K562 (cell line): ENCODE measurements around the gene RAB17. TPM values are rescaled to one million over a fixed set of nuclear protein-coding genes. Genes with fewer than 3 reads are reported as not detected.

Experiments
- ATAC-seq: fragments of 200-7000 bp; cut with Tn5 transposase; 3 replicates; pipeline ENCODE4 v1.9.1; 2020; ENCODE audit warnings: moderate library complexity
- BruUV-seq: library from RNA; stranded (reverse); fragments of 400-500 nt; replicated peaks from 2 replicates; lab custom pipeline; 2021; lab: Mats Ljungman, UMichigan
- CTCF ChIA-PET: fragments of 300-600 bp; formaldehyde crosslinking; extraction: SDS; loops from one replicate; lab custom pipeline; 2021; ENCODE audit warnings: low intra/inter-chr PET ratio; lab: Yijun Ruan, JAX
- POLR2A ChIA-PET: fragments of 300-600, 350-650 bp; sonication (Branson Sonifier 250); formaldehyde crosslinking; extraction: SDS; loops from one replicate; lab custom pipeline; 2021; ENCODE audit warnings: antibody characterized with exemption, inconsistent platforms; lab: Yijun Ruan, JAX
- DNase-seq, 4 experiments: peaks; one replicate each; pipeline versions ENCODE4 v3.0.0 to v3.0.0-alpha.2; 2011 to 2018; ENCODE audit warnings: low spot score in 3 of 4, mixed read lengths in 3 of 4; ENCODE audit errors: extremely low read depth in 1 of 4
- FAIRE-seq: peaks from 2 replicates; lab custom pipeline; 2011; peaks lifted over from hg19 to GRCh38; lab: Jason Lieb, UNC
- H2AFZ ChIP-seq: 2 replicates; pipeline ENCODE4 v1.6.0; 2011; ENCODE audit warnings: low read depth, low read length, control low read depth, inconsistent platforms
- H3K27ac ChIP-seq: fragments of 200-600 bp; 3 replicates; pipeline ENCODE4 v1.8.0; 2011; ENCODE audit warnings: low read depth, mild to moderate bottlenecking, control low read depth, inconsistent platforms, low read length, moderate library complexity, mixed read lengths; ENCODE audit errors: extremely low read depth
- H3K27me3 ChIP-seq, 2 experiments: fragments of 300-600 bp in 1 of 2; 2 replicates in 1 of 2; 3 replicates in 1 of 2; pipeline versions ENCODE4 v1.6.0 to v1.8.0; 2011; ENCODE audit warnings: inconsistent platforms in 2 of 2, low read length in 2 of 2, mild to moderate bottlenecking in 1 of 2, mixed read lengths in 1 of 2, moderate library complexity in 1 of 2; ENCODE audit not compliant: control insufficient read depth in 2 of 2, insufficient read depth in 2 of 2
- H3K36me3 ChIP-seq: fragments of 300-600 bp; 3 replicates; pipeline ENCODE4 v1.8.0; 2011; ENCODE audit warnings: mild to moderate bottlenecking, low read length, inconsistent platforms; ENCODE audit not compliant: control insufficient read depth, insufficient read depth
- H3K4me1 ChIP-seq, 2 experiments: fragments of 200-600 bp in 1 of 2; replicated peaks in 1 of 2; 2 replicates in 1 of 2; 3 replicates in 1 of 2; pipeline versions ENCODE4 v1.5.1 to v1.8.0; 2011; ENCODE audit warnings: inconsistent platforms in 2 of 2, low read length in 2 of 2, mild to moderate bottlenecking in 1 of 2, mixed read lengths in 1 of 2, moderate library complexity in 1 of 2; ENCODE audit not compliant: control insufficient read depth in 2 of 2, insufficient read depth in 2 of 2
- H3K4me2 ChIP-seq: 2 replicates; pipeline ENCODE4 v1.6.1; 2011; ENCODE audit warnings: low read length, control low read depth, inconsistent platforms, mixed read lengths; ENCODE audit not compliant: insufficient read depth
- H3K4me3 ChIP-seq: fragments of 200-600 bp; sonication (generic), shearing (Covaris generic); 2 replicates; pipeline ENCODE4 v1.5.1; 2016; ENCODE audit warnings: control low read depth, inconsistent platforms
- H3K79me2 ChIP-seq: fragments of 200-600 bp; 3 replicates; pipeline ENCODE4 v1.8.0; 2011; ENCODE audit warnings: low read length, inconsistent platforms; ENCODE audit not compliant: control insufficient read depth, insufficient read depth
- H3K9ac ChIP-seq, 2 experiments: 2 replicates each; pipeline versions ENCODE4 v1.6.0 to v1.6.1; 2011; ENCODE audit warnings: low read depth in 2 of 2, low read length in 2 of 2, control low read depth in 1 of 2, inconsistent platforms in 1 of 2, mild to moderate bottlenecking in 1 of 2, mixed read lengths in 1 of 2; ENCODE audit not compliant: insufficient read depth in 1 of 2
- H3K9me1 ChIP-seq: one replicate; pipeline ENCODE4 v1.6.0; 2011; ENCODE audit warnings: inconsistent platforms, mild to moderate bottlenecking, low read length, moderate library complexity; ENCODE audit not compliant: control insufficient read depth, insufficient read depth
- H3K9me3 ChIP-seq: replicated peaks from 2 replicates; pipeline ENCODE4 v1.5.1; 2011; ENCODE audit warnings: low read depth, low read length, inconsistent platforms; ENCODE audit not compliant: control insufficient read depth, insufficient read depth
- H4K20me1 ChIP-seq: replicated peaks from 2 replicates; pipeline ENCODE4 v1.6.1; 2011; ENCODE audit warnings: low read length, inconsistent platforms, mixed read lengths; ENCODE audit not compliant: control insufficient read depth, insufficient read depth
- AFF4 ChIP-seq: sonication (generic); formaldehyde crosslinking; IDR thresholded peaks from 2 replicates; pipeline ENCODE4 v1.8.0; 2023; ENCODE audit warnings: mild to moderate bottlenecking, missing genetic modification reagents
- HDAC6 ChIP-seq: IDR thresholded peaks from 2 replicates; pipeline ENCODE4 v1.6.1; 2012; ENCODE audit warnings: low read depth, mild to moderate bottlenecking, control low read depth, inconsistent platforms, low read length, moderate library complexity
- HEY1 ChIP-seq: fragments of 250-450 bp; sonication (Bioruptor Pico); IDR thresholded peaks from 2 replicates; pipeline ENCODE4 v1.5.0; 2020; ENCODE audit warnings: mild to moderate bottlenecking, moderate library complexity, borderline replicate concordance
- HMBOX1 ChIP-seq: sonication (generic); IDR thresholded peaks from 2 replicates; pipeline ENCODE4 v1.6.1; 2016
- MIER1 ChIP-seq: fragments of 450-650 bp; IDR thresholded peaks from 2 replicates; pipeline ENCODE4 v1.6.1; 2016; ENCODE audit warnings: antibody characterized with exemption, mild to moderate bottlenecking, low read depth
- PYGO2 ChIP-seq: fragments of 450-650 bp; IDR thresholded peaks from 2 replicates; pipeline ENCODE4 v1.6.1; 2016; ENCODE audit warnings: mild to moderate bottlenecking, missing genetic modification characterization, moderate library complexity, missing compliant biosample characterization
- SRSF9 ChIP-seq: fragments of 200-400 bp; formaldehyde crosslinking; IDR thresholded peaks from 2 replicates; pipeline ENCODE4 v1.6.1; 2017; ENCODE audit warnings: low read depth, low read length, borderline replicate concordance
- ZNF766 ChIP-seq: fragments of 200-800 bp; sonication (Bioruptor generic); conservative IDR thresholded peaks from 2 replicates; pipeline ENCODE4 v1.6.1; 2016; ENCODE audit warnings: missing genetic modification characterization, missing compliant biosample characterization
- WGBS: fragments of 100-300 bp; shearing (Covaris generic); methylation state at CpG from one replicate; pipeline ENCODE4 v1.1.6; 2016; ENCODE audit warnings: low coverage, mixed read lengths; ENCODE audit not compliant: insufficient coverage; ENCODE audit errors: missing lambda C conversion rate; 5-methylcytosine and 5-hydroxymethylcytosine counted together
- in situ Hi-C: fragments of 300-500 bp; cut with MboI; formaldehyde crosslinking; loops from 4 replicates; pipeline ENCODE4 v1.15.0; 2018; ENCODE audit warnings: inconsistent platforms, mixed read lengths
- intact Hi-C: fragments of 100-400 bp; cut with micrococcal nuclease; formaldehyde crosslinking; loops from 2 replicates; pipeline ENCODE4 v1.14.2; 2022
- polyA plus RNA-seq, 8 experiments: library from polyadenylated mRNA; depleted of rRNA in 4 of 8; stranded (reverse) in 5 of 8; unstranded in 3 of 8; fragments of >200 nt; fragmentation: Nextera tagmentation in 2 of 8; fragmentation: Illumina TruSeq in 1 of 8; extraction: Ambion mirVana in 2 of 8; extraction: Trizol in 1 of 8; gene quantifications; 2 replicates each; pipeline versions ENCODE4 v1.2.1 to v1.2.3, GENCODE V29; 2011 to 2014; ENCODE audit warnings: inconsistent platforms in 1 of 8, missing spikeins in 1 of 8
- total RNA-seq, 7 experiments: library from RNA; depleted of rRNA in 6 of 7; stranded (reverse); fragments of >200 nt in 6 of 7; fragmentation: Illumina TruSeq in 2 of 7; extraction: Trizol in 2 of 7; gene quantifications; 2 replicates each; pipeline versions ENCODE4 v1.2.1 to v1.2.3, GENCODE V29; 2011 to 2021; ENCODE audit warnings: low replicate concordance in 1 of 7
- TF ChIP-seq, protein P1 (sequence below), 3 experiments: fragments of 200-800 bp in 1 of 3; sonication (Bioruptor generic) in 1 of 3; sonication (generic) in 1 of 3; formaldehyde crosslinking in 1 of 3; IDR thresholded peaks; 2 replicates each; pipeline versions ENCODE4 v1.6.1 to v1.8.0; 2016 to 2022; ENCODE audit warnings: mild to moderate bottlenecking in 2 of 3, missing compliant biosample characterization in 2 of 3, missing genetic modification characterization in 2 of 3, missing genetic modification reagents in 1 of 3
- TF ChIP-seq, protein P2 (sequence below): fragments of 450-650 bp; formaldehyde crosslinking; conservative IDR thresholded peaks from 2 replicates; pipeline ENCODE4 v1.4.0; 2022; ENCODE audit warnings: mild to moderate bottlenecking, missing genetic modification characterization

The RAB17 gene
- total and polyA plus RNA-seq, 9 of the 15 experiments (the other 6 are each of a cell fraction or from before 2014, with no cell fraction given): 0.13 TPM; not detected in 8

- TF ChIP-seq, protein P1, sequence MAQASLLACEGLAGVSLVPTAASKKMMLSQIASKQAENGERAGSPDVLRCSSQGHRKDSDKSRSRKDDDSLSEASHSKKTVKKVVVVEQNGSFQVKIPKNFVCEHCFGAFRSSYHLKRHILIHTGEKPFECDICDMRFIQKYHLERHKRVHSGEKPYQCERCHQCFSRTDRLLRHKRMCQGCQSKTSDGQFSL (CRISPR knock-in tag; IDR thresholded peaks at IDR 0.05): no peak
- TF ChIP-seq, protein P1 (tag; IDR thresholded peaks at IDR 0.05): no peak
- TF ChIP-seq ZNF766 (CRISPR knock-in tag): no peak
- no peak for TF ChIP-seq HDAC6
- no peak for TF ChIP-seq HMBOX1
- TF ChIP-seq, all 486 proteins: peak for 0
These were observed 52.4 kb downstream of the RAB17 start (continued) for GRCh38 chr2:237538001-237538720.

DNA sequence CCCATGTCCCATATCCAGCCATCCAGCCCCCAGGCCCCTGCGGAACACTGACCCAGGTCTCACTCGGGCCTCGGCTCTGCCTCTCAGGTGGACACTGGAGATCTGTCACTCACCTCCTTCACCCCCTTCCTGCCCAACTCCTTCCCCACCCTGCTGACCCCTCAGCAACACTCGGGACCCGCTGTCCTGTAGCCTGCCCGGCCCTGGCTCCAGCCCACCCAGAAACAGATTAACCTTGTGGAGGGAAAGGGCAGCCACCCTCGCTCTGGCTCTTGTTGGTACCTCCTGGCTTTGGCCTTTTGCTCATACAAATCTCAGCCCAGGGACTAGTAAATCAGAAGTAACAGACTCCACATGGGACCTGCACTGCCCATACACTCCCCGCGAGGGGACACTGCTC lies 53.9 kb downstream of the RAB17 start:
- no peaks in the 10 kb centered on the region for H3K9me3 ChIP-seq
- CTCF ChIA-PET: no interaction called here
- H2AFZ ChIP-seq: no peak overlapping the region
- FAIRE-seq (no peak), DNase-seq (no peak), ATAC-seq (no peak)
- intact Hi-C loops (no loop called here), in situ Hi-C loops (no loop called here)
- no peak overlapping the region for H3K4me3 ChIP-seq
- H3K4me2 ChIP-seq: no peak overlapping the region
- no peak for TF ChIP-seq MIER1
- no peak for TF ChIP-seq PYGO2 (tag)
- no peak for TF ChIP-seq HEY1 (CRISPR knock-in tag)
- TF ChIP-seq AFF4 (CRISPR knock-in tag): no peak
- no peak for TF ChIP-seq SRSF9
- TF ChIP-seq, protein P2, sequence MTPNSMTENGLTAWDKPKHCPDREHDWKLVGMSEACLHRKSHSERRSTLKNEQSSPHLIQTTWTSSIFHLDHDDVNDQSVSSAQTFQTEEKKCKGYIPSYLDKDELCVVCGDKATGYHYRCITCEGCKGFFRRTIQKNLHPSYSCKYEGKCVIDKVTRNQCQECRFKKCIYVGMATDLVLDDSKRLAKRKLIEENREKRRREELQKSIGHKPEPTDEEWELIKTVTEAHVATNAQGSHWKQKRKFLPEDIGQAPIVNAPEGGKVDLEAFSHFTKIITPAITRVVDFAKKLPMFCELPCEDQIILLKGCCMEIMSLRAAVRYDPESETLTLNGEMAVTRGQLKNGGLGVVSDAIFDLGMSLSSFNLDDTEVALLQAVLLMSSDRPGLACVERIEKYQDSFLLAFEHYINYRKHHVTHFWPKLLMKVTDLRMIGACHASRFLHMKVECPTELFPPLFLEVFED (CRISPR knock-in tag): no peak
- 5% methylated on average over 2 of the region's 9 CpGs for WGBS
- POLR2A ChIA-PET: no interaction called here
- H4K20me1 ChIP-seq: no peaks in the 10 kb centered on the region
- no peak overlapping the region for H3K9ac ChIP-seq
- H3K27ac ChIP-seq: no peak overlapping the region
- H3K79me2 ChIP-seq: no peaks in the 10 kb centered on the region
- H3K27me3 ChIP-seq: peaks cover 6 to 74% of the 10 kb centered on the region in 2 experiments; a peak in 3 of 5 replicates
- no peaks in the 10 kb centered on the region; a peak in 2 of 5 replicates for H3K4me1 ChIP-seq
- BruUV-seq: no TSS peak
- no peaks in the 10 kb centered on the region for H3K36me3 ChIP-seq
- H3K9me1 ChIP-seq: no peaks in the 10 kb centered on the region
